Suprapubic skin (tissue), 4 donors: ENCODE results near the gene VIPAS39.

ENCODE experiments used
- POLR2A ChIP-seq, 2 donors: fragments of 450-650 bp; IDR thresholded peaks; one replicate each; pipeline ENCODE4 v1.6.1; 2017; ENCODE audit warnings: antibody characterized with exemption in 2 of 2, mild to moderate bottlenecking in 2 of 2, moderate library complexity in 2 of 2
- POLR2AphosphoS5 ChIP-seq, 3 donors: sonication (generic); formaldehyde crosslinking; IDR thresholded peaks; one replicate each; pipeline ENCODE4 v1.6.1; 2017; ENCODE audit warnings: antibody characterized with exemption in 3 of 3
- TF ChIP-seq, protein P1 (sequence below), 2 donors: fragments of 200-600 bp in 1 of 2; fragments of 450-650 bp in 1 of 2; sonication (generic) in 1 of 2; IDR thresholded peaks; one replicate each; pipeline ENCODE4 v1.5.1; 2016 to 2019; ENCODE audit warnings: antibody characterized with exemption in 2 of 2, mild to moderate bottlenecking in 1 of 2, moderate library complexity in 1 of 2

DNA sequence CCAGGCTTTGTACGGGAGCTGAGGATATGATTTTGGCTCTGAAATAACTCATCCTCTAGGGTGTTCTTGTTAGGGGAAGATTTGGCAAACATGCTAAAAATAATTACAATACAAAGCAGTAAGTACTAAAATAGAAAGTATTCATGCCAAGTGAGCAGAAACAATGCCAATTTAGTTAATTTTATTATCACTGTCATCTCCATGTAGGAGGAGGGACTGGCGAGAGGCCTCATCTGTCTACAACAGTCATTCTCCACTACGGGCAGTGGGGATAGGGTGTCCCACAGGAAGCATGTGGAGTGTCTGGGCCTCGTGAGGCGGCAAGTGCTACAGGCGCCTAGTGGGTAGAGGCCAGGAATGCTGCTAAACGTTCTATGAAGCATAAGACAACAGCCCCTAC is 37.9 kb upstream of the VIPAS39 start:
- TF ChIP-seq POLR2AphosphoS5 (IDR thresholded peaks at IDR 0.05) (no peak), POLR2A (IDR thresholded peaks at IDR 0.05) (no peak)
- TF ChIP-seq, protein P1, sequence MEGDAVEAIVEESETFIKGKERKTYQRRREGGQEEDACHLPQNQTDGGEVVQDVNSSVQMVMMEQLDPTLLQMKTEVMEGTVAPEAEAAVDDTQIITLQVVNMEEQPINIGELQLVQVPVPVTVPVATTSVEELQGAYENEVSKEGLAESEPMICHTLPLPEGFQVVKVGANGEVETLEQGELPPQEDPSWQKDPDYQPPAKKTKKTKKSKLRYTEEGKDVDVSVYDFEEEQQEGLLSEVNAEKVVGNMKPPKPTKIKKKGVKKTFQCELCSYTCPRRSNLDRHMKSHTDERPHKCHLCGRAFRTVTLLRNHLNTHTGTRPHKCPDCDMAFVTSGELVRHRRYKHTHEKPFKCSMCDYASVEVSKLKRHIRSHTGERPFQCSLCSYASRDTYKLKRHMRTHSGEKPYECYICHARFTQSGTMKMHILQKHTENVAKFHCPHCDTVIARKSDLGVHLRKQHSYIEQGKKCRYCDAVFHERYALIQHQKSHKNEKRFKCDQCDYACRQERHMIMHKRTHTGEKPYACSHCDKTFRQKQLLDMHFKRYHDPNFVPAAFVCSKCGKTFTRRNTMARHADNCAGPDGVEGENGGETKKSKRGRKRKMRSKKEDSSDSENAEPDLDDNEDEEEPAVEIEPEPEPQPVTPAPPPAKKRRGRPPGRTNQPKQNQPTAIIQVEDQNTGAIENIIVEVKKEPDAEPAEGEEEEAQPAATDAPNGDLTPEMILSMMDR (IDR thresholded peaks at IDR 0.05) = no peak
